Stimulated activated CD8-positive, alpha-beta memory T cell treated with anti-CD3 and anti-CD28 coated beads, Interleukin-2, amount 100 ng/mL, for 1 hour (primary cell): ENCODE results near the gene LGALS4.
"Not testable (repeated sequence)": the region's sequence is repeated elsewhere in the genome, so short reads cannot be mapped to it uniquely, and the experiment has no call there.

Source experiments
- DNase-seq, 2 donors: peaks; one replicate each; pipeline ENCODE4 v3.0.0-alpha.2; 2020; ENCODE audit warnings: low read depth in 2 of 2

Gene LGALS4

DNA sequence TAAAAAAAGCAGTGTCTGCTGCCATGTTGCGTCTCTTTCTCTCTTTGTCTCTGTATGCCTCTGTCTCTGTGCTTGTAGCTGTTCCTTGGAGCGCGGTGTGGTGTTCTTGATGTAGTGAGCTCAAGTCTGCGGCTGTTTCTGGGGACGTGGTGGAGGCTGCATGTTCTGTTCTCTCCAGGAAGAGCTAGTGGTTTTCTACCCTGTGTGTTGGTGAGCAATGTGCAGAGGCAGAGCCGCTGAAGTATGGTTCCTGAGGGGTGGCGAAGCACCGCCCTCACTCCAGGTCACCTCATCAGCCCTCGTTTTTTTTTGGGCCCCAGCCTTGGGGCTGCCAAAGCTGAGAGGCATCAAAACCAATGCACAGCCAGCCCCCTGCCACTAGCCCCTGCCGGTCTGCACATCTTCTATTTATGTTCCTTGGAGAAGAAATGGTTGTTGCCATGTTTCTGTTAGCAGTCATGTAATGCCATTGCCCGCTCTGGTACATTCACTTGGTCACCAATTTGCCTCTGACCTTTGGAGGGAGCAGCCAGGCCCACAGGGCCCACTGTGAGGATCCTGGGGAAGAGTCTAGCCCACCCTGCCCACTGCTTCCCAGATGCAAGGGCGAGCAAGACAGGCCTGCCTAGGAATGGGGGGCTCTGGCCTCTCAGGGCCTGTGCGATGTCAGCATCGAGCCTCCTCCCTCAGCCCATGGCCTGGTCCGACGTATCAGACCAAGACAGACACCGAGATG is 29.9 kb upstream of the LGALS4 start:
- peak in 1 of 2 donors; percentile 22 for DNase-seq

- no peak for DNase-seq
Observed at GRCh38 chr19:38841787-38842438, 29.2 kb upstream of the LGALS4 start.

DNA sequence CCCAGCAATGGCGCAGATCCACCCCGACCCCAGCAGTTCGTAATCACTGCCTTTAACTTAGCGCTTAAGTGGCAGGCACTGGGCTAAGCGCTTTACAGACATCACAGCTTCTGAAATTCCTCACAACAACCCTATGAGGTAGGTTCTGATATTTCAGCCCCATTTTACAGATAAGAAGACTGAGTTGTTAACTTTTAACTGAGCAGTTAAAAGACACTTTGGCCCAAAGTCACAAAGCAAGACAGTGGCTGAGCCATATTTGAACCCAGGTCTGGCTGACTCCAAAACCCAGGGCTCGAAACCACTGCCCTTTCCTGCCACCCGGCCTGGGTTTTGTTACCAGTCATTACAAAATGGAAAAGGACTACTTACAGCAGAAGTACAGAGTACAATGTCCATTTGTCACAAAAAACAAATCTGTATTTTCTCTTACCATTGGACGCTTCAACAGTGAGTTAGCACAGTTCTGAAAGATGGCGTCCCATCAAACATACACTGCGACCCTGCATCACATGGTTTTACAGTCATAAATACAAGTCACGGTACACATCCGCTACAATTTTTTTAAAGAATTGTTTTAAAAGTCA is 28.5 kb upstream of the LGALS4 start:
- no peak for DNase-seq

DNA sequence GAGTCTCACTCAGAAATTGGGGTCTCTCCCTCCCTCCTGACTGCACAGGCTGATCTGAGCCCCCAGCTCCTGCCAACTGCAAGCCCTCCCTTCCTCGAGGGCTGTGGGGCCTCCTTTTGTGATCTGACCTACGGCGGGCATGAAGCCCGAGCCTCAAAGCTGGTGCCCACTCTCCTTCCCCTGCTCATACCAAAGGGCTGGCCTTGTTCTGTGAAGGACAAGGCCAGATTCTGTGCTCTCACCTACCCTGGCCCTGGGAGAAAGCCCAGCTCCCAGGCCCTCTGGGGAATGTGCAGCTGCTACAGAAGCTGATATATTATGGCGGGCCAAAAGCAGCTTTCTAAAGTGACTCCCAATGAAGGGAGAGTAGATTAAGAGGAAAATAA is 27.8 kb upstream of the LGALS4 start:
- DNase-seq: no peak

DNA sequence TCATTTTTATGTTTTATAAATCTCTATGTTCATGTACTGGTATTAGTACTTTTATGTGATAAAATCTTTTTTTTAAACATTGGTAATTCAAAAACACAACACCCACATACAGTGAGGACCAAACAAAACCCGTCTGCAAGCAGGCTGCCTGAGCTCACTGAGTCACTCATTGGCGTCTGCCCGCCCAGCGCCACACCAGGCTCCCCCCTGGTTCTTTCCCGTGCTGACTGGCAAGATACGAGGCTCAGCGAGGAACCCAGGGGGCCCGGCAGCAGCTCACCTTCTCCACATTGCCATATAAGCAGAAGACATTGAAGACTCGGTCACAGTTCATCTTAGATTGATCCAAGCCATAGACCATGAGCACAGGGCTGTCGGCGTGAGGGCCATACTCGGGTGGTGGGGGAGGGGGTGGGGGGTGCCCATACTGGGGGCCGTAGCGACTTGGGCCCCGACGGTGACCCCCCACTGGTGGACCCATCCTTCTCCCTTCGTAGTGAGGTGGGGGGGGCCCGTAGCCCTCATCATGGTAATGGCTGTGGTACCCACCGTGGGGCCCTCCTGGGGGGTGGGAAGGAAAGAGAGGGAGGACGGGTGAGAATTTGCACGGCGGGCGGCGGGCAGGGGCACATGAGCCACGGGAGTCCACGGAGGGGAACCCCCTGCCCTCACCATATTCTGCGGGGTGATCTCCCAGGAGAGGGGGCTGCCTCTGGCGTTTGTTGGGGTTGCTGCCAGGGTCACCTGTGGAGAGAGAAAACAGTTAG is 27.3 kb upstream of the LGALS4 start:
- no peak for DNase-seq

DNA sequence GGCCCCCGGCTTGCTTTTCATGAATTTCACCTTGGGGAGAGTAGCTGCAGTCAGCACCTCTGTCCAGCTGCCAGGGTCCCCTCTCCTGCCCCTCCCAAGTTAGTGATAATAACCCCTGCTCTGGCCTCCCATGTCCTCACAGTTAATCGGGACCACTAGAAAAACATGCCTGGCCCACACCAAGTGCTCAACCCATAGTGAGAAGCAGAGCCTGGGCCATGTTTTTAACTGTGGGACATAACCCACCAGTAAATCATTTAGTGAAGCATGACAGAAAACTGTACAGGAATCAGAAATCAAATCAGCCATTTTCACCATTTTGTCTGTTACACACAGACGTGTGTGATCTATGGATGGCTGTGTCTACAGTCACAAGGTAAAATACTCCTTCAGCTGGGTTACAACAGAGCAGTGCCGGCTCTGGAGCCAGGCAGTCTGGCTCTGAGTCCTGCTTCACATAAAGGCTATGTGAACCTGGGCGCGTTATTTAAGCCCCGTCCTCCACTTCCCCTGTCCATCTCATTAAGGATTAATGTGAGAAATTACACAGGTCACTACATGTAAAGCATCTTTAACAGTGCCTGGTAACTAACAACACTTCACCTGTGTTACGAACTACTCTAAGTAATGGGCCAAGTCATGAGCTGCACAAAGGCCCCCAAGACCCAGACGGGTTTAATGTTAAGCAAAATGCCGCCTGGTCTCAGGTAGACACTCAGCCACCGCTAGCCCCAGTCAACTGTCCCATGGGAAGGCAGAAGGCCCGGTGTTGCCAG is 26.4 kb upstream of the LGALS4 start:
- no peak for DNase-seq

DNA sequence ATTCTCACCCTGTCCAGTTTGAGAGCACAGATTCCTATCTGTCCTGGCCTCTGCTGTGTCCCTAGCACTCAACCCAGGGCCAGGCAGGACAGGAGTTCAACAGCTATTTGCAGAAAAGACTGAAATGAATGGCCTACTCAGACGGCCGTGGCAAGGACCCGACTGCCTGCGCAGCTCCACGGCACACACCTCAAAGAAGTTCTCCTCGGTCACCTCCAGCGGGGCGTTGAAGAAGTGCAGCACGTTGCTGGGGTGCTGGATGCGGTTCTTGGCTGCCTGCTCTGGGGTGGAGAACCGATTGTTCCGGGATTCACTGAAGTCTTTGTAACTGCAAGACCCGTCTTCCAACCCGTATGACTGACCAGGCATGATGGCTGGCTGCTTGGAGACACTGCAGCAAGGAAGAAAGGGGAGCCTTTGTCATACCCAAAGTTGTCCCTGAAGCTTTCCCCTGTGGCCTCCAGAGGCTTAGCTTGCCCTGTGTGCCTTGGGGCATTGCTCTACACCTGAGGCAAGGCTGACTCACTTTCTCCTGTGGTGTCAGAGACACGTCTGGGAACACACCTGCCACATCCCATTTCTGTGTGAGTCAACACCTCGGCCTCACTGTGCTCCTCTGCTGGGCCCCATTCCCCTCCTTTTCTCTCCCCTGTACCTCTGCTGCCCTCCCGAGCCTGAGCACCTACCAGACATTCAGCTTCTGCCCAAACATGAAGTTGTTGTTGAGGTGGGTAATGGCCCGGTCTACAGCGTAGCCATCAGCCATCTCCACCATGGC is 25.7 kb upstream of the LGALS4 start:
- no peak for DNase-seq

- no peak for DNase-seq
Observed at GRCh38 chr19:38837656-38838121, 24.9 kb upstream of the LGALS4 start.

GRCh38 chr19:38836983-38837626 is 24.4 kb upstream of the LGALS4 start:
- DNase-seq: no peak

DNA sequence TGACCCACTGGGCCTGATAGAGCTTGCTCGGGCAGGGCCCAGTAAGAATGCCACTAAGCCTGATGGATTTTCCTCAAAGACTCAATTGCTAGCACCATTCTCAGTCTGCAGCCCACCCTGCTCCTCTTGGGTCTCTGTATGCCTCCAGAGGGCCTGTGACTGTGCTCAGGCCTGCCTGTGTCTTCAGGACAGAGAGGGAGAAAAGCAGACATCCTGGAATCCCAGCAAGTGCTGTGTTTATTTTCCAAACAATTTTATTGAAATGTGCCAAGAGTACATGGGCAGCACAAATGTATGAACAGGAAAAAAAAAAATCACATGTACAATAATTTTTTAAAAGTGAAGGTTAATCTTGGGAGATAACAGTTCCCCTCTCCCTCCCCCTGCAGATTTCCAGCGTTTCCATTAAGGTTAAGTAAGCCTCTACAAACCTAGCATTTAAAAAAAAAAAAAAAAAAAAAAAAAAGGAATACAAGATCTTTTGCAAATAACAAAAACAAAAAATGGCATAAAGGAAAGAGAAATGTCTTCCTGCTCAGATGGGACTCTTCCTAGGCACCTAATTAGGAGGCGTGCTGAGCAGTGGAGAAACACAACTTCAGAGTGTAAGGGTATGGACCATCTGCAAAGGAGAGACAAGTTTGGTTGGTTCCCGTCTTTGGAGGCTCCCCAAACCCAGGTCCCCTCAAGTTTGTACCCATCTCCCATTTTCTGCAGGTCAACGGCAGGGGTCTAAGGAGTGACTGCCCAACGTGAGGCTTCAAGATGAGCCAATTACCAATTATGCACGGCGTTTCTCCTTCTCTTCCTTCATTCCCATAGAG is 23.6 kb upstream of the LGALS4 start:
- DNase-seq: no peak

- no peak for DNase-seq
Observed at GRCh38 chr19:38834590-38834989, 21.8 kb upstream of the LGALS4 start.

- no peak for DNase-seq
Observed at GRCh38 chr19:38834104-38834490, 21.4 kb upstream of the LGALS4 start.

- DNase-seq: no peak
Observed at GRCh38 chr19:38833092-38833425, 20.3 kb upstream of the LGALS4 start.

- DNase-seq: no peak
Observed at GRCh38 chr19:38831142-38831605, 18.4 kb upstream of the LGALS4 start.

DNA sequence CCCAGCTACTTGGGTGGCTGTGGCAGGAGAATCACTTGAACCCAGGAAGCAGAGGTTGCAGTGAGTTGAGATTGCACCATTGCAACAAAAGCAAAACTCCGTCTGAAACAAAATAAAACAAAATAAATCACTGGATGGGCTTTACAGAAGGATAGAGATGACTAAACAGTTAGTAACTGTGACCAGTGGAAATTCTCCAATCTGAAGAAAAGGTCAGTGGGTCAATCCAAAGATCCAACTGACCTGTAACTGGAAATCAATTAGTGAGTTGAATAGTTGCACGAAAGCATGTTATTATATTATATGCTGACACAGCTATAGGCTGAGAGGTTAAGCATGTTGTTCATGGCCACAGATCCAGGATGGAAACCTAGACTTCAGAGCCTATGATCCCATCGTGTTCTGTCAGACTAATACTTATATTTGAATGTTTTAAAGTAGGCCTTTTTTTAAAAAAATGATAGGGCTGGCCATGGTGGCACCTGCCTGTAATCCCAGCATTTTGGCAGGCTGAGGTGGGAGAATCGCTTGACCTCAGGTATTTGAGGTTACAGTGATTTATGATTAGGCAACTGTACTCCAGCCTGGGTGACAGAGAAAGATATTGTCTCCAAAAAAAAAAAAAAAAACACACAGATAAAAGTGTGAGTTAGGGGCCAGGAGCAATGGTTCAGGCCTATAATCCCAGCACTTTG is 17.4 kb upstream of the LGALS4 start:
- DNase-seq: no peak

DNA sequence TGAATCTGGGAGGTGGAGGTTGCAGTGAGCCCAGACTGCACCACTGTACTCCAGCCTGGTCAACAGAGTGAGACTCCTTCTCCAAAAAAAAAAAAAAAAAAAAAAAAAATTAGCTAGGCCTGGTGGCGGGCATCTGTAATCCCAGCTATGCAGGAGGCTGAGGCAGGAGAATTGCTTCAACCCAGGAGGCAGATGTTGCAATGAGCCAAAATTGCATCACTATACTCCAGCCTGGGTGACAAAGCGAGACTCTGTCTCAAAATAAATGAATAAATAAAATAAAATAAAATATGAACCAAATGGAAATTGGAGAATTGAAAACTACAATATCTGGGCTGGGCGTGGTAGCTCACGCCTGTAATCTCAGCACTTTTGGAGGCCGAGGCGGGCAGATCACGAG is 16.5 kb upstream of the LGALS4 start:
- DNase-seq: not testable (repeated sequence)

GRCh38 chr19:38826856-38827551 is 14.3 kb upstream of the LGALS4 start:
- DNase-seq: no peak

DNA sequence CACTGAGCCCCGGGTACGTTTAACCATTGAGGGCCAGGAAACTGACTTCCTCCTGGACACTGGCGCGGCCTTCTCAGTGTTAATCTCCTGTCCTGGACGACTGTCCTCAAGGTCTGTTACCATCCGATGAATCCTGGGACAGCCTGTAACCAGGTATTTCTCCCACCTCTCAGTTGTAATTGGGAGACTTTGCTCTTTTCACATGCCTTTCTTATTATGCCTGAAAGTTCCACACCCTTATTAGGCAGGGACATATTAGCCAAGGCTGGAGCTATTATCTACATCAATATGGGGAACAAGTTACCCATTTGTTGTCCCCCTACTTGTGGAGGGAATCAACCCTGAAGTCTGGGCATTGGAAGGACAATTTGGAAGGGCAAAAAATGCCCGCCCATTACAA is 13.2 kb upstream of the LGALS4 start:
- not testable (repeated sequence) for DNase-seq
